ENCODE results near the gene FFAR4. TPM values are rescaled to one million over a fixed set of nuclear protein-coding genes. Genes with fewer than 3 reads are reported as not detected.

FFAR4 gene
- total and polyA plus RNA-seq, 2 experiments from 2014 or later = 0.06 TPM; not detected in 1

- no peaks in the 10 kb centered on the region for H3K79me2 ChIP-seq (replicated peaks; ENCODE audit: insufficient read depth)
- H3K4me3 ChIP-seq = peak overlapping the region; percentile 65
- peak overlapping the region; percentile 90 for H2AFZ ChIP-seq
- H3K9me3 Mint-ChIP-seq = no peaks in the 10 kb centered on the region
- H3K4me1 Mint-ChIP-seq = peaks cover 9% of the 10 kb centered on the region; the same call in 2 of the 3 replicates
- H3K4me1 ChIP-seq (ENCODE audit: insufficient read depth) = peaks cover 10% of the 10 kb centered on the region; the same call in 1 of the 2 replicates
- peaks cover 40% of the 10 kb centered on the region for H3K27me3 Mint-ChIP-seq (ENCODE audit: insufficient read depth, low read depth, poor library complexity)
- DNase-seq (ENCODE audit: low spot score) = no peak
- peaks cover 67% of the 10 kb centered on the region for H3K27me3 ChIP-seq (ENCODE audit: insufficient read depth)
- H3K27ac Mint-ChIP-seq = no peak overlapping the region
- TF ChIP-seq ETS1 (IDR thresholded peaks at IDR 0.05) = no peak
- H4K20me1 ChIP-seq (replicated peaks; ENCODE audit: insufficient read depth) = peaks cover 3% of the 10 kb centered on the region; the same call in 1 of the 2 replicates
- no peaks in the 10 kb centered on the region for H3K36me3 ChIP-seq (ENCODE audit: insufficient read depth)
- H3K27ac ChIP-seq (ENCODE audit: low read depth) = no peak overlapping the region
- ATAC-seq = no peak
- peak overlapping the region; percentile 73 for H3K4me3 Mint-ChIP-seq
- H3K36me3 Mint-ChIP-seq (ENCODE audit: low read depth) = no peaks in the 10 kb centered on the region
- no peaks in the 10 kb centered on the region for H3F3A ChIP-seq (replicated peaks; ENCODE audit: low read depth)
- no peaks in the 10 kb centered on the region for H3K9me2 ChIP-seq (ENCODE audit: insufficient read depth)
- peak overlapping the region; percentile 89 for H3K4me2 ChIP-seq
Measured at GRCh38 chr10:93601774-93602162, 35.3 kb downstream of the FFAR4 start.

GRCh38 chr10:93603023-93603422 lies 36.6 kb downstream of the FFAR4 start:
- Mint-ChIP-seq H3K27ac (no peak overlapping the region), H3K9me3 (no peaks in the 10 kb centered on the region), H3K36me3 (ENCODE audit: low read depth) (no peaks in the 10 kb centered on the region), H3K4me1 (peaks cover 9% of the 10 kb centered on the region; the same call in 2 of the 3 replicates), H3K4me3 (no peak overlapping the region), H3K27me3 (ENCODE audit: insufficient read depth, low read depth, poor library complexity) (peaks cover 36% of the 10 kb centered on the region)
- H3K4me2 ChIP-seq = no peak overlapping the region
- no peaks in the 10 kb centered on the region for H3K36me3 ChIP-seq (ENCODE audit: insufficient read depth)
- TF ChIP-seq REST (IDR thresholded peaks at IDR 0.05; ENCODE audit: unreplicated experiment) (no peak), ZNF462 (CRISPR knock-in tag; IDR thresholded peaks at IDR 0.05) (no peak), CTCF (conservative IDR thresholded peaks at IDR 0.05; ENCODE audit: low read depth in 2 of 2) (no peak), STAT1 (IDR thresholded peaks at IDR 0.05; ENCODE audit: unreplicated experiment) (no peak), CREB1 (CRISPR knock-in tag; IDR thresholded peaks at IDR 0.05; ENCODE audit: low read depth) (no peak), ZNF114 (CRISPR knock-in tag; IDR thresholded peaks at IDR 0.05) (no peak), ZNF331 (CRISPR knock-in tag; IDR thresholded peaks at IDR 0.05; ENCODE audit: low read depth) (no peak)
- peaks cover 10% of the 10 kb centered on the region; the same call in 1 of the 2 replicates for H3K4me1 ChIP-seq (ENCODE audit: insufficient read depth)
- H2AFZ ChIP-seq = no peak overlapping the region
- no peaks in the 10 kb centered on the region for H3F3A ChIP-seq (replicated peaks; ENCODE audit: low read depth)
- no peak for DNase-seq (ENCODE audit: low spot score)
- H3K27ac ChIP-seq (ENCODE audit: low read depth) = no peak overlapping the region
- H4K20me1 ChIP-seq (replicated peaks; ENCODE audit: insufficient read depth) = no peaks in the 10 kb centered on the region
- no peaks in the 10 kb centered on the region for H3K9me2 ChIP-seq (ENCODE audit: insufficient read depth)
- no peaks in the 10 kb centered on the region for H3K79me2 ChIP-seq (replicated peaks; ENCODE audit: insufficient read depth)
- no peak for ATAC-seq
- peaks cover 65% of the 10 kb centered on the region for H3K27me3 ChIP-seq (ENCODE audit: insufficient read depth)
- no peak overlapping the region for H3K4me3 ChIP-seq
